HG03432 (cell line): ENCODE measurements around the gene ORAI2.
"Not testable (repeated sequence)": the region's sequence is repeated elsewhere in the genome, so short reads cannot be mapped to it uniquely, and the experiment has no call there.

Source experiments
- ATAC-seq: cut with Tn5 transposase; IDR thresholded peaks from one replicate; pipeline ENCODE4 v1.9.1; 2021; ENCODE audit warnings: mild to moderate bottlenecking, moderate library complexity; ENCODE audit not compliant: unreplicated experiment

Gene ORAI2

GRCh38 chr7:102445674-102446071 lies 12.3 kb downstream of the ORAI2 start:
- no peak for ATAC-seq

GRCh38 chr7:102446387-102447156 lies 13.2 kb downstream of the ORAI2 start:
- ATAC-seq: no peak

GRCh38 chr7:102447311-102447710 lies 13.9 kb downstream of the ORAI2 start:
- no peak for ATAC-seq

DNA sequence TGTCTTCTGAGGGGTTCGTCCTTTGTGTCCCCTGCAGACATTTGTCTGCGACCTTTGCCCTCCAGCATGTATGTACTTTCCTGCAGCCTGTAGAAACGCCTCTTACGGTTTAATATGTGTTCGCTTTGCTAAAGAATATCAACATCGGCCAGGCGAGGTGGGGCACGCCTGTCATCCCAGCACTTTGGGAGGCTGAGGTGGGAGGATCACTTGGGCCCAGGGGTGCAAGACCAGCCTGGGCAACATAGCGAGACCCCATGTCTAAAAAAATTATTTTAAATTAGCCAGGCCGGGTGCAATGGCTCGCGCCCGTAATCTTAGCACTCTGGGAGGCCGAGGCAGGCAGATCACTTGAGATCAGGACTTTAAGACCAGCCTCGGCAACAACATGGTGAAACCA lies 15.8 kb downstream of the ORAI2 start:
- no peak for ATAC-seq

DNA sequence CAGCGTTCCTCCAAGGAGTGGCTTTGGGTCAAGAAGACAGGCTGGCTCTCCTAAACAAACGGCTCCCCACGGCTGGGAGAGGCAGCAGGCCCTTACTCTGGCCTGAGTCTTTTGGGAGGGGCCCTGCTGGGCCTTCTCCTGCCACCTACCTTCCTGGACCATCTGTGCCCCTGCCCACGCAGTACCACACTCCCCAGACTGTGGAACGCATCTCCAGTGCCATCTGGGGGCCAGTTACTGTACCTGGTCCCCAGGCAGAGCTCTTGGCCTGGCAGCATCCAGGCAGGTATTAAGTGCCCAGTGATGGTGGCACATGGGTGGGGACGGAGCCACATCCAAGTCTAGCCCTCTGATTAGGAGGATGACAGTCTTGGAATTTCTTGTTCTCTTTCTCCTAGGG lies 16.9 kb downstream of the ORAI2 start:
- ATAC-seq: no peak

DNA sequence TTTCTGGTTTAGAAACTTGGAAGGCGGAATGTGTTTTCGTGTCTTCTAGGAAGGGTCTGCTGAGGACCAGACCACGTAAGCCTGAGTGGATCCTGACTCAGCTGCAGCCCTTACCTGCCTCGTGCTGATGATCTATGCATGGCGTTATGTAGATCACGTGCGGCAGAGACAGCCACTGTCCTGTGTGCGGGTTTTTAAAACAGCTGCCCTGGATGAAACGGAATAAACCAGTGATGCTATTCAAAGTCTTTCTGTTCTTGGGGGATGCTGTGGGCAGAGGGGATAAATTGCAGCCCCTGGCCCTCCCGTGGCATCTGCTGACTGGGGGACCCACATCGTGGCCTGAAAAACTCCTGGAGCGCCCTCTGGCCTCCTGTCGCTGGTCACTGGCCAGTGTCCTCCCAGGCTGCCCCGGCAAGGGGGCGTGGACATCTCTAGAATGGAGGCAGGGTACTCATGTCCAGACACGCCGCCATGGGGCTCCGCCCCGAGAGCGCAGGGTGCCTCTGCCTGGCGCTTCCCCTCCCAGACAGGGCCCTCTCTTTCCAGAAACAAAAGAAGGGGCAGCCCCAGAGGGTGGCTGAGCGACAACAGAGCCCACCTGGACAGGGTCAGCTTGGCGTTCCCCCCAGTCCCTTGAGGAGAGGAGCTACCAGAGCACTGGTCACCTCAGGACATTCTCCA lies 18.1 kb downstream of the ORAI2 start:
- ATAC-seq: no peak

GRCh38 chr7:102452451-102452850 lies 19.1 kb downstream of the ORAI2 start:
- ATAC-seq: no peak

DNA sequence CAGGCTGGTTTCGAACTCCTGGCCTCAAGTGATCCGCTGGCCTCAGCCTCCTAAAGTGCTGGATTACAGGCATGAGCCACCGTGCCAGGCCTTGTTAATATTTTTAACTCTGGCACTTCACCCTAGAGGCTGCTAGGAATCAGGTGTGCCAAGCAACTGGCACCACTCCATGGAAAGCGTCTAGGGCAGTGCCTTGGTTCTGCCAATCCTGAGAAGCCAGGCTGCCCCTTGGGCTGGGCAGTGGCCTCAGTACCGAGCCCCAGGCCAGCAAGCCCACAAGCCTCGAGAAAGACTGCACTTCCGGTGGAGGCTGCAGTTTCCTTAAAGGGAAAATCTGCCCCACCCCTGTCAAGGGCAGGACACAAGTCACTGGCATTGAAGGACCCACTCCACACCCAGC lies 19.9 kb downstream of the ORAI2 start:
- no peak for ATAC-seq

DNA sequence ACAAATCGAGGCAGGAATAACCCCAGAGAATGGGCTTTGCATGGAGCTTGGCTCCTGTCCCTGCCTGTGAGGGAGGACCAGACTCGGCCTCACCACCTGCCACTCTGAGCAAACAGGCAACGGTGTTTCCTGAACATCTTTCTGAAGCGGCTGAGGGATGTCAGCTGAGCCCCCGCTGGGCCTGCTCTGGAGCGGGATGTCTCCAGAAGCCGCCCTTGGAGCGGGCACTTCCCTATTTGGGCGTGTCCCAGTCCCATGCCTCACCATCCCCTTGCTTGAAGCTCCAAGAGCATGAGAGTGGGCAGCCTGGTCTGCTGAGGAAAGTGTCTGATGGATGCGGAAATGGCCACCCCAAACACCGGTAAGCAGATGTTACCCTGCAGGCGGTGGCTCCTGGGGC lies 21.1 kb downstream of the ORAI2 start:
- ATAC-seq: no peak

- ATAC-seq: not testable (repeated sequence)
These were observed 21.6 kb downstream of the ORAI2 start for GRCh38 chr7:102454932-102455331.

- ATAC-seq: no peak
These were observed 22.2 kb downstream of the ORAI2 start for GRCh38 chr7:102455596-102455995.

DNA sequence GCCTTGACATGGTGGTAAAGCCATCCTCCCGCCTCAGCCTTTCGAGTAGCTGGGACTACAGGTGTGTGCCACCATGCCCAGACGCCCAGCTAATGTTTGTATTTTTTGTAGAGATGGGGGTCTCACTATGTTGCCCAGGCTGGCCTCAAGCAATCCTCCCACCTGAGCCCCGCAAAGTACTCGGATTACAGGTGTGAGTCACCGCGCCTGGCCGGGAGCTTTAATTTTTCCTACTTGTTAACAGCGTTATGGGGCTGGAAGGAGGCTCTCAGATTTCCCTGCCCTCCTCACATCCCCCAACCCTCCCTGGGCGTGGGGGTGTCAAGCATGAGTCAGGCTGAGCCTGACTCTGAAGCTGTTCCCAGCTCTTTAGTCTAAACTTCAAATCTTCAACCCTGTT lies 23.0 kb downstream of the ORAI2 start:
- no peak for ATAC-seq

DNA sequence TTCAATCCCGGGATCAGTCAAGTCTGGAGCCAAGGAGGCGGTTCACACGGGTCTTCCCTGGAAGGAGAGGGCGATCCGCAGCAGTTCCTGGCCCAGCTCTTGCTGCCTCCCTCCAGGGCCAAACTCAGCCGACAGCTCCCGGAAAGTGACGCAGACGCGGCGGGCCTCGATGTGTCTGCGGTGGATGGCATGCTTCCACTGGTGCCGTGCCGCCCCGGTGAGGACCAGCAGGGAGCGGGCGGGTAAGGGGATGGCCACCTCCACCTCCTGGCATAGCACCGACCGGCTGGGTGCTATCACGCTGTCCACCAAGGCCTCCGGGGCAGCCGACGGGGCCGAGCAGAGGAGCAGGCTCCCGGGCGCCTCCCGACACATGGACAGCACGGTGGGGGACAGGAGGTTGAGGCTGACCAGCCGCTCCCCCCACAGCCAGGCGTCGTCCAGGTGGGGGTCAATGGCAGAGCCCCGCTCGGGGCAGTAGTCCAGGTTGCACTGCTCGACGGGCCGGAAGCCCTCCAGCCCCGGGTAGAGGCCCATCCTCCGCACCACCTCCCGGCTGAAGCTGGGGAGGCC lies 24.1 kb downstream of the ORAI2 start:
- ATAC-seq: no peak

DNA sequence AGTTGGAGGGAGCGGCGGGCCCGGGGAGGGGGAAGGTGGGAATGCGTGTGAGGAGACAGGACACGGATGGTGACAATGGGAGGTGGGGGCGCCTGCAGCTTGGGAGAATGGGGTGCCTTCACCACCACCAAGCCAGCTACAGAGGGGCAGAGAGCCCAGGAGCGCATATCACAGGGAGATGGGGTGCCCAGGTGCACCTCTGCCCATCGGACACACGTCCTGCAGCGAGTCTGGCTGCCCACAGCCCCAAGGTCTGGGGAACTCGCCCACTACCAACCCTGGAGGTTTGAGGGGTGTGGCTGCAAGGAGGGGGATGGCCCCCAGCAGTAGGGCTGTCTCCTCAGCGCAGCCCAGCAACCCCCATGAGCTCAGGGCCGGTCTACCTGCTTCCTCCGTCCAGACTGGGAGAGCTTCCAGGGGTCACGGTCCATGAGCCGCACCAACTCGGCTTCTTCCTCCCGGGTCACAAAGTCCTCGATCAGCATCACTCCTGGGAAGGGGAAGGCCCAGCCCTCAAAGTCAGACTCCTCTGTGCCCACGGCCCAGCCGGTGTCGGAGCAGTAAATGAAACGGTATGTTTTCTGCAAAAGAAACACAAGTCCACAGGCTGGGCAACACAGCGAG lies 26.0 kb downstream of the ORAI2 start:
- no peak for ATAC-seq

GRCh38 chr7:102460467-102460866 lies 27.1 kb downstream of the ORAI2 start:
- no peak for ATAC-seq

- ATAC-seq: no peak
These were observed 30.6 kb downstream of the ORAI2 start for GRCh38 chr7:102463841-102464576.

DNA sequence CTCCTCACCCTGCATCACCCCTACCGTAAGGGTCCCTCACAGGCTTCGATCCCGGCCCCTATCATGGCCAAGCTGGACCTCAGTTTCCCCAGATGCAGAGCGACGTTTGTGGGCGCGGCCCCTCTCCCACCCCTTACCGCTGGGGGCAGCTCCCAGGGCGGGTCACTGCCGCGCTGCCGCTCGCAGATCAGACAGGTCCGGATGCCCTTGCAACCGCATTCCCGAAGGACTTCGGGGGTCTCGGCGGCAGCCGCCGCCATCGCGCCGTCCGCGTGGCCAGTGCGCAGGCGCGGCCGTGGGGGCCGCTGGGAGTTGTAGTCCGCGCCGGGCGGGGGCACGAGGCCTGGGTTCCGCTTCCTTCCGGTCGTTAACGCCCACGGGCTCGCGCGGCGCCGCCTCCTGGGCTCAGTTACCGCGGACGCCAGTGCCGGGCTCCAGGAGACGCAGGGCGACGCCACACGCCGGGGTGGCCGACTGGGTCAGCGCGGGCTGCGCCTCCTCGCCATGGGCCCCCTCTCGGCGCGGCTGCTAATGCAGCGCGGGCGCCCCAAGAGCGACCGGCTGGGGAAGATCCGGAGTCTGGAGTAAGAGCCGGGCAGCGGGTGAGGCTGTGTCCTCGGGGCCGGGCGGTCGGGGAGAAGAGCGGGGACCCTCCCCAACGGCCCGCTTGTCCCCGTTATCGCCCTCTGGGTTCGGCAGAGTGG lies 31.4 kb downstream of the ORAI2 start, which contains the start of the genes ALKBH4 and LRWD1:
ALKBH4 (minus strand) TSS at position 287 of the 704 bp plus-strand sequence; CDS start at position 260, 27 bp downstream.
LRWD1 (plus strand) TSS at position 408 of the 704 bp plus-strand sequence; CDS start at position 505, 97 bp downstream.
- ATAC-seq: peak; percentile 88

- no peak for ATAC-seq
These were observed 32.7 kb downstream of the ORAI2 start for GRCh38 chr7:102466097-102466496.

- ATAC-seq: no peak
These were observed 34.5 kb downstream of the ORAI2 start for GRCh38 chr7:102467581-102468477.
